Breast epithelium (tissue), 4 donors: ENCODE data around the gene SHMT2. TPM values are rescaled to one million over a fixed set of nuclear protein-coding genes. Genes with fewer than 3 reads are reported as not detected.

ENCODE experiments used
- DNase-seq, 2 donors: peaks; one replicate each; pipeline ENCODE4 v3.0.0-alpha.2; 2019; ENCODE audit warnings: low spot score in 2 of 2
- H3K27ac ChIP-seq, 2 donors: fragments of 200-600 bp; sonication (generic) in 1 of 2; one replicate each; pipeline ENCODE4 v1.5.1; 2016 to 2019; ENCODE audit warnings: mild to moderate bottlenecking in 1 of 2
- H3K27me3 ChIP-seq, 2 donors: fragments of 200-600 bp; sonication (generic) in 1 of 2; one replicate each; pipeline versions ENCODE4 v1.5.1 to v1.6.0; 2017 to 2019; ENCODE audit warnings: control low read depth in 1 of 2, mild to moderate bottlenecking in 1 of 2
- H3K36me3 ChIP-seq: fragments of 200-600 bp; one replicate; pipeline ENCODE4 v1.5.1; 2019
- H3K4me1 ChIP-seq, 2 donors: fragments of 200-600 bp; sonication (generic); one replicate each; pipeline ENCODE4 v1.5.1; 2016 to 2019; ENCODE audit warnings: control low read depth in 1 of 2
- H3K4me3 ChIP-seq, 3 donors: fragments of 200-600 bp; sonication (generic); 1 replicate in 2 of 3; 2 replicates in 1 of 3; pipeline ENCODE4 v1.5.1; 2016 to 2019; ENCODE audit warnings: mild to moderate bottlenecking in 3 of 3, moderate library complexity in 2 of 3
- H3K9me3 ChIP-seq, 2 donors: fragments of 200-600 bp; sonication (generic) in 1 of 2; one replicate each; pipeline ENCODE4 v1.5.1; 2016 to 2019; ENCODE audit warnings: control low read depth in 1 of 2
- CTCF ChIP-seq, 3 donors: fragments of 450-650 bp; IDR thresholded peaks; one replicate each; pipeline ENCODE4 v1.5.1; 2016 to 2017; ENCODE audit warnings: antibody characterized with exemption in 3 of 3, mild to moderate bottlenecking in 3 of 3, moderate library complexity in 3 of 3
- POLR2A ChIP-seq: fragments of 450-650 bp; IDR thresholded peaks from one replicate; pipeline ENCODE4 v1.6.1; 2016; ENCODE audit warnings: antibody characterized with exemption, mild to moderate bottlenecking, moderate library complexity
- POLR2AphosphoS5 ChIP-seq, 3 donors: sonication (generic); formaldehyde crosslinking; IDR thresholded peaks; one replicate each; pipeline ENCODE4 v1.6.1; 2017; ENCODE audit warnings: antibody characterized with exemption in 3 of 3
- intact Hi-C: fragments of 100-400 bp; cut with DNase I; formaldehyde crosslinking; loops from one replicate; pipeline ENCODE4 v1.15.1; 2023; ENCODE audit warnings: low total_unique reads
- total RNA-seq, 3 donors: library from RNA; depleted of rRNA; stranded (reverse); fragments of >200 nt; gene quantifications; one replicate each; pipeline ENCODE4 v1.1.0, GENCODE V29; 2016

The SHMT2 gene
- total RNA-seq, 3 donors from 2014 or later: 37.9 to 63.3 (median 46.7) TPM

GRCh38 chr12:57213058-57213715 is 16.3 kb upstream of the SHMT2 start:
- Histone ChIP-seq H3K27ac (peak overlapping the region in 1 of 2 donors; percentile 7), H3K9me3 (no peaks in the 10 kb centered on the region), H3K4me3 (no peak overlapping the region), H3K36me3 (no peaks in the 10 kb centered on the region), H3K27me3 (peaks cover 3 to 24% of the 10 kb centered on the region in 2 donors), H3K4me1 (peaks cover 7 to 8% of the 10 kb centered on the region in 2 donors)
- intact Hi-C loops: no loop called here
- TF ChIP-seq POLR2A (no peak), POLR2AphosphoS5 (IDR thresholded peaks at IDR 0.05) (peak in 2 of 3 donors; percentile 13 to 15), CTCF (IDR thresholded peaks at IDR 0.05) (peak; percentile 77 to 94 (median 83))
- DNase-seq: peak; percentile 89 to 90

GRCh38 chr12:57213763-57214397 is 15.6 kb upstream of the SHMT2 start:
- Histone ChIP-seq H3K4me1 (peaks cover 7 to 8% of the 10 kb centered on the region in 2 donors), H3K27ac (peak overlapping the region in 1 of 2 donors; percentile 4), H3K4me3 (no peak overlapping the region), H3K27me3 (peaks cover 3 to 31% of the 10 kb centered on the region in 2 donors), H3K36me3 (no peaks in the 10 kb centered on the region), H3K9me3 (no peaks in the 10 kb centered on the region)
- intact Hi-C loops: no loop called here
- no peak for TF ChIP-seq POLR2A
- no peak for TF ChIP-seq CTCF (IDR thresholded peaks at IDR 0.05)
- TF ChIP-seq POLR2AphosphoS5 (IDR thresholded peaks at IDR 0.05): no peak
- no peak for DNase-seq

- intact Hi-C loops: no loop called here
- Histone ChIP-seq H3K36me3 (no peaks in the 10 kb centered on the region), H3K4me3 (no peak overlapping the region), H3K4me1 (peaks cover 7 to 8% of the 10 kb centered on the region in 2 donors), H3K27me3 (peaks cover 3 to 36% of the 10 kb centered on the region in 2 donors), H3K27ac (no peak overlapping the region), H3K9me3 (no peaks in the 10 kb centered on the region)
- TF ChIP-seq CTCF (IDR thresholded peaks at IDR 0.05): peak in 2 of 3 donors; percentile 58 to 70
- no peak for TF ChIP-seq POLR2AphosphoS5 (IDR thresholded peaks at IDR 0.05)
- no peak for TF ChIP-seq POLR2A
- peak in 1 of 2 donors; percentile 46 for DNase-seq
These were observed 15.1 kb upstream of the SHMT2 start for GRCh38 chr12:57214398-57214781.

- Histone ChIP-seq H3K27me3 (peaks cover 5 to 43% of the 10 kb centered on the region in 2 donors), H3K4me1 (peaks cover 7 to 8% of the 10 kb centered on the region in 2 donors)
These were observed 14.4 kb upstream of the SHMT2 start for GRCh38 chr12:57215065-57215464.

More at GRCh38 chr12:57215065-57215464, 14.4 kb upstream of the SHMT2 start:
- no peak overlapping the region for H3K4me3 ChIP-seq
- DNase-seq: no peak
- H3K9me3 ChIP-seq: no peaks in the 10 kb centered on the region
- TF ChIP-seq POLR2AphosphoS5 (IDR thresholded peaks at IDR 0.05) (no peak), POLR2A (no peak), CTCF (IDR thresholded peaks at IDR 0.05) (no peak)
- H3K36me3 ChIP-seq: no peaks in the 10 kb centered on the region
- intact Hi-C loops: no loop called here
- no peak overlapping the region for H3K27ac ChIP-seq
